GM12872 (cell line): ENCODE data around the gene ACOT9.

ENCODE experiments used
- TF ChIP-seq, protein P1 (sequence below): IDR thresholded peaks from 3 replicates; pipeline ENCODE4 v1.5.1; 2011; ENCODE audit warnings: low read depth, mild to moderate bottlenecking, low read length, moderate library complexity; ENCODE audit not compliant: insufficient read depth

ACOT9 gene

GRCh38 chrX:23673108-23673507, 70.0 kb downstream of the ACOT9 start:
- TF ChIP-seq, protein P1, sequence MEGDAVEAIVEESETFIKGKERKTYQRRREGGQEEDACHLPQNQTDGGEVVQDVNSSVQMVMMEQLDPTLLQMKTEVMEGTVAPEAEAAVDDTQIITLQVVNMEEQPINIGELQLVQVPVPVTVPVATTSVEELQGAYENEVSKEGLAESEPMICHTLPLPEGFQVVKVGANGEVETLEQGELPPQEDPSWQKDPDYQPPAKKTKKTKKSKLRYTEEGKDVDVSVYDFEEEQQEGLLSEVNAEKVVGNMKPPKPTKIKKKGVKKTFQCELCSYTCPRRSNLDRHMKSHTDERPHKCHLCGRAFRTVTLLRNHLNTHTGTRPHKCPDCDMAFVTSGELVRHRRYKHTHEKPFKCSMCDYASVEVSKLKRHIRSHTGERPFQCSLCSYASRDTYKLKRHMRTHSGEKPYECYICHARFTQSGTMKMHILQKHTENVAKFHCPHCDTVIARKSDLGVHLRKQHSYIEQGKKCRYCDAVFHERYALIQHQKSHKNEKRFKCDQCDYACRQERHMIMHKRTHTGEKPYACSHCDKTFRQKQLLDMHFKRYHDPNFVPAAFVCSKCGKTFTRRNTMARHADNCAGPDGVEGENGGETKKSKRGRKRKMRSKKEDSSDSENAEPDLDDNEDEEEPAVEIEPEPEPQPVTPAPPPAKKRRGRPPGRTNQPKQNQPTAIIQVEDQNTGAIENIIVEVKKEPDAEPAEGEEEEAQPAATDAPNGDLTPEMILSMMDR: no peak

- TF ChIP-seq, protein P1: no peak
Measured at GRCh38 chrX:23670528-23670927, 72.5 kb downstream of the ACOT9 start.

DNA sequence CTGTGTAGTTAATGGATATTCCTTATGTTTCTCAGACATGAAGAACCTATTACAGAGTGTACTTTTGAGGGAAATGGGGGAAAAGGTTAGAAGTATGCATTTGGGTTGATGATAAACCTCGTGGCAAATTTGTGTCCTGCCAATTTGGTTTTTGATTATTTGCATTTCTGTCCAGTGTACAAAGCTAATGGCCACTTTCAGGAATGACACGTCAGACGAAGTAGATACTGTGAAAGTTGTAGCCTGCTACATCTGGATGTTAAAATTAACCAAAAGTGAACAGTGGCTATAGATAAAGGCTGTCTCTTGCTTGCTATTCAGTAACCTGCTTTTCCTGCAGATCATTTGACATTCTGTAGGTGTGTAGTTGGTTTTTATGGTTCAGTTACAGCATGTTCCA, 74.7 kb downstream of the ACOT9 start:
- TF ChIP-seq, protein P1: no peak

DNA sequence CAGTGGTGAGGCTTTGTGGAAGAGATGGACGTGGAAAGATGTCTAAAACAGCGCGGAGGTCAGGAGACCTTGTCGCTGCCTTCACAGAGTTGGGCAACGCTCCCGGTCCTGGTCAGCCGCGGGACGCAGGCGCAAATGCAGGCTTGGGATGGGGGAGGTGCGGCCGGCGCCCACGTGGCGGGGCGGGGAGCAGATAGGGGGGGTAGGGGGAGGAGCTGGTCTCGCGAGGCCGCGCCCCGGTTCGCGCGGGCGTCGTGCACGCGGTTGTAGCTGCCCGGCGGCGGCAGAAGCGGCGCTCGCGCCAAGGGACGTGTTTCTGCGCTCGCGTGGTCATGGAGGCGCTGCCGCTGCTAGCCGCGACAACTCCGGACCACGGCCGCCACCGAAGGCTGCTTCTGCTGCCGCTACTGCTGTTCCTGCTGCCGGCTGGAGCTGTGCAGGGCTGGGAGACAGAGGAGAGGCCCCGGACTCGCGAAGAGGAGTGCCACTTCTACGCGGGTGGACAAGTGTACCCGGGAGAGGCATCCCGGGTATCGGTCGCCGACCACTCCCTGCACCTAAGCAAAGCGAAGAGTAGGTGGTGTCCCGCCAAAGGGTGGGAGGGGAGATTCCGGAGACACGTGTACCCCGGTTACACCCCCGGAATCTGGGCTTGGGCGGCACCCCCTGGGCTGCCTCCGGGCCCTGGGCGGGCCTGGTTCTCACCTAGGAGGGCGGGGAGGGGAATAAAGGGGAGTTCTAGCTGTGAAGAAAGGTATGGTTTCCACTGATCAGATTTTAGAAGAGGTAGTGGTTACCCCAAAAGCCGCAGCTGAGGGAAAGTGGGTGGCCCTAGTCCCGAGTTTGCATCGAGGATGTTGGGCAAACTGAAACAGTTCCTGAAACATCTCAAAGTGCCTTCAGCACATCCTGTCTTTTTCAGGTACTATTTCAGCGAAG, 75.6 kb downstream of the ACOT9 start, which contains the start of gene PRDX4:
PRDX4 (plus strand) TSS at position 255 of the 939 bp plus-strand sequence; CDS start at position 333, 78 bp downstream.
- TF ChIP-seq, protein P1: no peak

- TF ChIP-seq, protein P1: no peak
Measured at GRCh38 chrX:23666282-23666681, 76.8 kb downstream of the ACOT9 start.

DNA sequence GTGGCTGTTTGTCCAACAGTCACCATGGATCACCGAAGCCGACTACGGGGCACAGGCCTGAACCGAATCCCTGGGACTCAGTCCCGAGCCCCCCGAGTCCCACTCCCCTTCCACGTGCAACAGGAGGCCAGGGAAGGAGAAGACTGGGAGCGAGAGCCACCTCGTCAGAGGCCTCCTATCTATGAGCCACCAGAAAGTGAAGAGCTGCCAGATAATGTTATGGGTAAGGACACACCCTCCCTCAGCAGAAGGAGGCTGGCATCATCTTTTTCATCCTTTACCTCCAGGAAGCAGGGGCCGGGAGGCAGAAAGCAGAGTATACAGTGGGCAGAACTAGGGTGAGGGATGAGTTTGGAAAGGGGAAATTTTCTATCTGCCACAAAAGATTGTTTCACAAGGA, 78.6 kb downstream of the ACOT9 start:
- TF ChIP-seq, protein P1: no peak

DNA sequence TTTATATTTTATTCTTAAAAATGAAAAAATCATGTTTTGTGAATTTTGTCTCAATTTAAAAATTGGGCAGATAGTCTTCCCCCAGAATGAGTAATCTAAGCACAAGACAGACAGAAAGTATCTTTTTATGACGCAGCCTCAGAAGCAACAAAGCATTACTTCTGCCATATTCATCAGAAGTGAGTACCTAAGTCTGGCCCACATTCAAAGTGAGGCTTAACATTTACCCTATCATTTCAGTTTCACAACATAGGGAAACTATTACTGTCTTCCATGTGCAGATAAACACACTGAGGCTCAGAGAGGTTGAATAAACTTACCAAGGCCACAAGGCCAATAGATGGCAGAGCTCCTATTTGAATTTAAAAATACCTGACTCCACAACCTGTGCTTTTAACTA, 80.2 kb downstream of the ACOT9 start:
- TF ChIP-seq, protein P1: no peak
